HG03342 (cell line): ENCODE measurements around the gene SREBF2.

Source experiments
- ATAC-seq: cut with Tn5 transposase; IDR thresholded peaks from one replicate; pipeline ENCODE4 v1.9.1; 2021; ENCODE audit warnings: mild to moderate bottlenecking, moderate library complexity; ENCODE audit not compliant: unreplicated experiment

SREBF2 gene

GRCh38 chr22:41917903-41918791, 85.2 kb downstream of the SREBF2 start:
- ATAC-seq = no peak

GRCh38 chr22:41919357-41920224, 86.7 kb downstream of the SREBF2 start:
- peak; percentile 36 for ATAC-seq

GRCh38 chr22:41920271-41920976, 87.5 kb downstream of the SREBF2 start:
- peak; percentile 17 for ATAC-seq

GRCh38 chr22:41922328-41922727, 89.4 kb downstream of the SREBF2 start:
- no peak for ATAC-seq

- ATAC-seq = no peak
Observed at GRCh38 chr22:41922940-41923594, 90.2 kb downstream of the SREBF2 start.

- no peak for ATAC-seq
Observed at GRCh38 chr22:41923595-41924276, 90.8 kb downstream of the SREBF2 start.

- ATAC-seq = no peak
Observed at GRCh38 chr22:41925783-41926460, 93.0 kb downstream of the SREBF2 start.

- no peak for ATAC-seq
Observed at GRCh38 chr22:41927813-41928212, 94.9 kb downstream of the SREBF2 start.

GRCh38 chr22:41928593-41929417, 95.9 kb downstream of the SREBF2 start:
- ATAC-seq = no peak

GRCh38 chr22:41929418-41929810, 96.5 kb downstream of the SREBF2 start:
- no peak for ATAC-seq

- ATAC-seq = no peak
Observed at GRCh38 chr22:41931701-41932269, 98.9 kb downstream of the SREBF2 start.

GRCh38 chr22:41932353-41932752, 99.4 kb downstream of the SREBF2 start:
- ATAC-seq = no peak

- no peak for ATAC-seq
Observed at GRCh38 chr22:41933411-41934177, 100.7 kb downstream of the SREBF2 start.

- no peak for ATAC-seq
Observed at GRCh38 chr22:41934284-41935014, 101.5 kb downstream of the SREBF2 start.

- no peak for ATAC-seq
Observed at GRCh38 chr22:41935015-41935351, 102.1 kb downstream of the SREBF2 start.

- no peak for ATAC-seq
Observed at GRCh38 chr22:41935509-41935908, 102.6 kb downstream of the SREBF2 start.

GRCh38 chr22:41936894-41937169, 103.9 kb downstream of the SREBF2 start:
- no peak for ATAC-seq
